Panc1 (cell line): Measurements from ENCODE around the gene ZNF695.
"Not testable (repeated sequence)": the region's sequence is repeated elsewhere in the genome, so short reads cannot be mapped to it uniquely, and the experiment has no call there.

Experiments
- POLR2AphosphoS5 ChIP-seq: IDR thresholded peaks from 2 replicates; pipeline ENCODE4 v1.6.1; 2012; ENCODE audit warnings: mild to moderate bottlenecking, low read depth, low read length, moderate library complexity
- TF ChIP-seq, protein P1 (sequence below): fragments of 450-650 bp; IDR thresholded peaks from 2 replicates; pipeline ENCODE4 v1.5.1; 2017; ENCODE audit warnings: mild to moderate bottlenecking

DNA sequence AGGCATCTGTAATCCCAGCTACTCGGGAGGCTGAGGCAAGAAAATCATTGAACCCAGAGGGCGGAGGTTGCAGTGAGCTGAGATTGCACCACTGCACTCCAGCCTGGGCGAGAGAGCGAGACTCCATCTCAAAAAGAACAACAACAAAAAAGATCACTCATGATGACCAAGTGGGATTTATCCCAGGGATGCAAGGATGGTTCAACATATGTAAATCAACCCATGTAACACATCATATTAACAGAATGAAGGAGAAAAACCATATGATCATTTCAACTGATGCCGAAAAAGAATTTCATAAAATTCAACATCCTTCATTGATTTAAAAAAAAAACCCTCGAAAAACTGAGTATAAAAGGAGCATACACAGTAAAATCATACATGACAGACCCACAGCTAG lies 3.8 kb downstream of the ZNF695 start:
- TF ChIP-seq, protein P1, sequence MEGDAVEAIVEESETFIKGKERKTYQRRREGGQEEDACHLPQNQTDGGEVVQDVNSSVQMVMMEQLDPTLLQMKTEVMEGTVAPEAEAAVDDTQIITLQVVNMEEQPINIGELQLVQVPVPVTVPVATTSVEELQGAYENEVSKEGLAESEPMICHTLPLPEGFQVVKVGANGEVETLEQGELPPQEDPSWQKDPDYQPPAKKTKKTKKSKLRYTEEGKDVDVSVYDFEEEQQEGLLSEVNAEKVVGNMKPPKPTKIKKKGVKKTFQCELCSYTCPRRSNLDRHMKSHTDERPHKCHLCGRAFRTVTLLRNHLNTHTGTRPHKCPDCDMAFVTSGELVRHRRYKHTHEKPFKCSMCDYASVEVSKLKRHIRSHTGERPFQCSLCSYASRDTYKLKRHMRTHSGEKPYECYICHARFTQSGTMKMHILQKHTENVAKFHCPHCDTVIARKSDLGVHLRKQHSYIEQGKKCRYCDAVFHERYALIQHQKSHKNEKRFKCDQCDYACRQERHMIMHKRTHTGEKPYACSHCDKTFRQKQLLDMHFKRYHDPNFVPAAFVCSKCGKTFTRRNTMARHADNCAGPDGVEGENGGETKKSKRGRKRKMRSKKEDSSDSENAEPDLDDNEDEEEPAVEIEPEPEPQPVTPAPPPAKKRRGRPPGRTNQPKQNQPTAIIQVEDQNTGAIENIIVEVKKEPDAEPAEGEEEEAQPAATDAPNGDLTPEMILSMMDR, result not testable (repeated sequence)
- TF ChIP-seq POLR2AphosphoS5, result not testable (repeated sequence)
